ENCODE data around the gene PGBD4.

Gene PGBD4

GRCh38 chr15:34147371-34148140 is 45.7 kb downstream of the PGBD4 start:
- no peak overlapping the region for H3K4me3 ChIP-seq (ENCODE audit: low read depth, low read length)
- no peak for TF ChIP-seq CTCF (IDR thresholded peaks at IDR 0.05; ENCODE audit: control insufficient read depth, extremely low read depth, insufficient read depth)
- DNase-seq (ENCODE audit: low read depth): no peak

GRCh38 chr15:34154725-34155204 is 52.9 kb downstream of the PGBD4 start:
- H3K4me3 ChIP-seq (ENCODE audit: low read depth, low read length): no peak overlapping the region
- TF ChIP-seq CTCF (IDR thresholded peaks at IDR 0.05; ENCODE audit: control insufficient read depth, extremely low read depth, insufficient read depth): no peak
- DNase-seq (ENCODE audit: low read depth): no peak

- no peak for DNase-seq (ENCODE audit: low read depth)
- H3K4me3 ChIP-seq (ENCODE audit: low read depth, low read length): no peak overlapping the region
- TF ChIP-seq CTCF (IDR thresholded peaks at IDR 0.05; ENCODE audit: control insufficient read depth, extremely low read depth, insufficient read depth): no peak
Observed at GRCh38 chr15:34155859-34156258, 54.0 kb downstream of the PGBD4 start.
